ENCODE results near the gene TMEM158.

DNA sequence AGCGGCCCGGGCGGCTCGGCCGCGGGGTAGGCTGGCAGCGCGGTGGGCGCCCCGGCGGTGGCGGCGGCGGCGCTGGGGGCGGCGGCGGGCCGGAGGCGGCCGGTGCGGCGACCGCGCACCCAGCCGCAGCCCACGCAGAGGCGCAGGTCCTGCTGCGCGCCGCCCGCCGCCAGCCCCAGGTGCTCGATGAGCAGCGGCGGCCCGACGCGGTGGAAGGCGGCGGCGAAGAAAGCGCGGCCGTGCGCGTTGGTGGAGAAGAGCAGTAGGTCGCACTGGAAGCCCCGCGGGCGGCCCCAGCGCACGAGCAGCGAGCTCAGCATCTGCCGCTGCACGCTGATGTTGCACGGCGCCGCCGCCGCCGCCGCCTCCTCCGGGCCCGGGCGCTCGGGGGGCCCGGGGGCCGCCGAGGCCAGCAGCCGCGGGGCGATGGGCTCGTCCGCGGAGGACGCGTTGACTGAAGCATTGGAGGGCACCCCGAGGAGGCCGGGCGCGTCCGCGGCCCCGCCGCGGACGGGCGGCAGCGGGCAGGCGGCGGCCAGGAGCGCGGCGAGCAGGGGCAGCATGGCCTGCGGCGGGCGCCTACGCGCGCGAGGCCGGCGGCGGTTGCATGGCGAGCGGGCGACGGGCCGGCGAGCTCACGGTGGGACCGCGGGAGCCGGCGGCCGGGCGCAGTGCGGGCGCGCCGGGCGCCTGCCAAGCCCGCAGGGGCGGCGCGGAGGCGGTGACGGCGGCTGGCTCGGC is 452 bp downstream of the TMEM158 start:
- TF ChIP-seq CTCF (IDR thresholded peaks at IDR 0.05) (no peak), POLR2AphosphoS5 (IDR thresholded peaks at IDR 0.05) (no peak)

Measured in sigmoid colon (tissue), 4 donors.